IMR-90 (cell line): ENCODE results near the gene PDS5B.

Source experiments
- BHLHE40 ChIP-seq: fragments of 150-350 bp; IDR thresholded peaks from 2 replicates; pipeline ENCODE4 v1.6.1; 2016; ENCODE audit warnings: mild to moderate bottlenecking, low read depth, low read length
- CEBPB ChIP-seq: IDR thresholded peaks from 2 replicates; pipeline ENCODE4 v1.6.1; 2012; ENCODE audit warnings: low read depth, low read length, improper control_type of control experiment
- CHD1 ChIP-seq: IDR thresholded peaks from 2 replicates; pipeline ENCODE4 v1.6.1; 2012; ENCODE audit warnings: low read depth, low read length, improper control_type of control experiment
- CTCF ChIP-seq: conservative IDR thresholded peaks from 2 replicates; pipeline ENCODE4 v1.5.1; 2012; ENCODE audit warnings: mild to moderate bottlenecking, low read depth, low read length, improper control_type of control experiment
- ELK1 ChIP-seq: fragments of 150-350 bp; IDR thresholded peaks from 2 replicates; pipeline ENCODE4 v1.6.1; 2016; ENCODE audit warnings: low read depth, mild to moderate bottlenecking, low read length, moderate library complexity, borderline replicate concordance
- MAFK ChIP-seq: IDR thresholded peaks from 2 replicates; pipeline ENCODE4 v1.6.1; 2012; ENCODE audit warnings: low read depth, low read length, improper control_type of control experiment
- MAZ ChIP-seq: IDR thresholded peaks from 2 replicates; pipeline ENCODE4 v1.6.1; 2012; ENCODE audit warnings: low read depth, mild to moderate bottlenecking, low read length, improper control_type of control experiment, moderate library complexity, borderline replicate concordance
- MXI1 ChIP-seq: IDR thresholded peaks from 2 replicates; pipeline ENCODE4 v1.6.1; 2012; ENCODE audit warnings: low read depth, mild to moderate bottlenecking, low read length, moderate library complexity, borderline replicate concordance
- POLR2A ChIP-seq: IDR thresholded peaks from 2 replicates; pipeline ENCODE4 v1.6.1; 2012; ENCODE audit warnings: mild to moderate bottlenecking, low read depth, low read length
- RAD21 ChIP-seq: IDR thresholded peaks from 2 replicates; pipeline ENCODE4 v1.6.1; 2012; ENCODE audit warnings: low read length, improper control_type of control experiment
- RCOR1 ChIP-seq: IDR thresholded peaks from 2 replicates; pipeline ENCODE4 v1.6.1; 2012; ENCODE audit warnings: mild to moderate bottlenecking, low read length, improper control_type of control experiment; ENCODE audit not compliant: insufficient replicate concordance
- RFX5 ChIP-seq: IDR thresholded peaks from 2 replicates; pipeline ENCODE4 v1.8.0; 2012; ENCODE audit warnings: low read depth, mild to moderate bottlenecking, low read length, moderate library complexity
- SMC3 ChIP-seq: fragments of 150-350 bp; IDR thresholded peaks from 2 replicates; pipeline ENCODE4 v1.6.1; 2016; ENCODE audit warnings: low read depth, mild to moderate bottlenecking, antibody characterized with exemption, low read length, moderate library complexity
- USF2 ChIP-seq: fragments of 150-350 bp; IDR thresholded peaks from 2 replicates; pipeline ENCODE4 v1.6.1; 2017; ENCODE audit warnings: mild to moderate bottlenecking, antibody characterized with exemption, low read length, low read depth

- TF ChIP-seq USF2, result no peak
- no peak for TF ChIP-seq CTCF
- no peak for TF ChIP-seq BHLHE40
- TF ChIP-seq POLR2A, result no peak
- TF ChIP-seq RAD21, result no peak
- TF ChIP-seq SMC3, result no peak
- TF ChIP-seq MAZ, result no peak
- no peak for TF ChIP-seq MAFK
- TF ChIP-seq MXI1, result no peak
- TF ChIP-seq ELK1, result no peak
- TF ChIP-seq CHD1, result no peak
- TF ChIP-seq RFX5, result no peak
- TF ChIP-seq CEBPB, result no peak
- no peak for TF ChIP-seq RCOR1
Observed at GRCh38 chr13:32642858-32643257, 56.6 kb downstream of the PDS5B start.
